ENCODE measurements around the gene GMPPB. TPM values are rescaled to one million over a fixed set of nuclear protein-coding genes. Genes with fewer than 3 reads are reported as not detected.

The GMPPB gene
- 10 to 100 TPM in 8 of 10 donors, 1 to 10 TPM in 2; 9.6 to 30.4 (median 12.9) TPM for total RNA-seq
- polyA plus RNA-seq = 10 to 100 TPM in 1 of 2 donors, 1 to 10 TPM in 1; 8.7 to 48.8 TPM
- long read RNA-seq, donor 1, full-length matches to known transcripts = 31 of 37 reads
- long read RNA-seq, donor 1, partial matches to known transcripts = 1 of 37 reads
- long read RNA-seq, donor 1, other reads (novel, unspliced or antisense) = 5 of 37 reads
- long read RNA-seq, donor 2, transcript GMPPB-202 (9 exons, 1,582 nt) = major isoform, 37 of 49 reads
- long read RNA-seq, donor 2, partial matches to known transcripts = 3 of 49 reads
- long read RNA-seq, donor 2, other reads (novel, unspliced or antisense) = 6 of 49 reads
- long read RNA-seq, donor 3, full-length matches to known transcripts = 97 of 118 reads
- long read RNA-seq, donor 3, partial matches to known transcripts = 3 of 118 reads
- long read RNA-seq, donor 3, other reads (novel, unspliced or antisense) = 18 of 118 reads

- peak; percentile 97 to 98 for DNase-seq
- 0 to 1% methylated on average over 102 of the region's 102 CpGs for WGBS, 2 donors
Measured at GRCh38 chr3:49723628-49724551, at the start of gene GMPPB. Gene GMPPB (minus strand): TSS chr3:49723951. CDS start chr3:49723726, 225 bp downstream.

GRCh38 chr3:49772703-49773102 is 49.0 kb upstream of the GMPPB start:
- intact Hi-C loops (cut with DNase I) = no loop called here
- no peak for TF ChIP-seq CTCF (IDR thresholded peaks at IDR 0.05)
- H3K9me3 ChIP-seq = no peaks in the 10 kb centered on the region
- H3K27me3 ChIP-seq = no peaks in the 10 kb centered on the region
- ATAC-seq (no peak), DNase-seq (no peak)
- H3K36me3 ChIP-seq = peaks cover 0 to 52% (median 5%) of the 10 kb centered on the region in 9 donors
- H3K4me3 ChIP-seq = no peak overlapping the region
- peaks cover 0 to 13% (median 5%) of the 10 kb centered on the region in 9 donors for H3K4me1 ChIP-seq
- WGBS, 2 donors = 96% methylated on average over 2 of the region's 2 CpGs
- H3K27ac ChIP-seq = no peak overlapping the region

More at GRCh38 chr3:49723628-49724551, at the start of gene GMPPB:
- Histone ChIP-seq H3K9me3 (no peaks in the 10 kb centered on the region), H3K36me3 (peaks cover 0 to 66% (median 18%) of the 10 kb centered on the region in 9 donors), H3K27me3 (no peaks in the 10 kb centered on the region), H3K4me1 (peaks cover 12 to 44% (median 30%) of the 10 kb centered on the region in 9 donors), H3K4me3 (peak within 1 kb of the TSS; percentile 68 to 100 (median 94)), H3K27ac (peak within 1 kb of the TSS; percentile 53 to 98 (median 93))
- TF ChIP-seq CTCF (IDR thresholded peaks at IDR 0.05) = no peak
- ATAC-seq = peak; percentile 87 to 93 (median 92)
- intact Hi-C loops (cut with DNase I) = loop anchor here in 2 of 10 donors (5.0 to 10.0 kb wide), 2 partner anchors 63 to 181 kb away; partner anchors contain the start of genes IP6K1 (in 1 of the 2) and MST1R (in 1 of the 2)

- H3K27me3 ChIP-seq = no peaks in the 10 kb centered on the region
- DNase-seq = no peak
Measured at GRCh38 chr3:49771340-49771938, 47.7 kb upstream of the GMPPB start.

More at GRCh38 chr3:49771340-49771938, 47.7 kb upstream of the GMPPB start:
- Histone ChIP-seq H3K36me3 (peaks cover 0 to 40% (median 0%) of the 10 kb centered on the region in 9 donors), H3K9me3 (no peaks in the 10 kb centered on the region), H3K4me1 (peaks cover 0 to 13% (median 5%) of the 10 kb centered on the region in 9 donors), H3K27ac (no peak overlapping the region), H3K4me3 (no peak overlapping the region)
- no peak for ATAC-seq
- intact Hi-C loops (cut with DNase I) = no loop called here
- WGBS, 2 donors = 82 to 87% methylated on average over 1 of the region's 1 CpG
- no peak for TF ChIP-seq CTCF (IDR thresholded peaks at IDR 0.05)
